HepG2 (cell line): ENCODE measurements around the gene CRLF3. TPM values are rescaled to one million over a fixed set of nuclear protein-coding genes. Genes with fewer than 3 reads are reported as not detected.
"Not testable (repeated sequence)": the region's sequence is repeated elsewhere in the genome, so short reads cannot be mapped to it uniquely, and the experiment has no call there.

ENCODE experiments used
- ATAC-seq: fragments of 200-7000 bp; cut with Tn5 transposase; 3 replicates; pipeline ENCODE4 v1.9.1; 2020; ENCODE audit warnings: mild to moderate bottlenecking, moderate library complexity
- BruUV-seq: library from RNA; stranded (reverse); fragments of 400-500 nt; replicated peaks from 2 replicates; lab custom pipeline; 2021; lab: Mats Ljungman, UMichigan
- CTCF ChIA-PET: fragments of 300-600 bp; formaldehyde crosslinking; extraction: SDS; loops from one replicate; lab custom pipeline; 2021; ENCODE audit warnings: low total read pairs, inconsistent platforms, low intra/inter-chr PET ratio; lab: Yijun Ruan, JAX
- POLR2A ChIA-PET: fragments of 350-600 bp; sonication (Branson Sonifier 250); formaldehyde crosslinking; loops from one replicate; lab custom pipeline; 2020; ENCODE audit warnings: antibody characterized with exemption, inconsistent platforms; lab: Yijun Ruan, JAX
- DNase-seq: peaks from one replicate; pipeline ENCODE4 v3.0.0-alpha.2; 2015; ENCODE audit warnings: low spot score
- FAIRE-seq: peaks from 3 replicates; lab custom pipeline; 2011; peaks lifted over from hg19 to GRCh38; lab: Jason Lieb, UNC
- H2AFZ ChIP-seq: one replicate; pipeline ENCODE4 v1.6.1; 2011; ENCODE audit warnings: low read length, inconsistent platforms
- H3K27ac ChIP-seq: fragments of 300-600 bp; 3 replicates; pipeline ENCODE4 v1.8.0; 2011; ENCODE audit warnings: mixed run types, mild to moderate bottlenecking, mixed read lengths, low read length, inconsistent platforms; ENCODE audit not compliant: insufficient read depth; ENCODE audit errors: extremely low read length
- H3K27me3 ChIP-seq, 2 experiments: fragments of 200-600 bp in 1 of 2; 2 replicates in 1 of 2; 3 replicates in 1 of 2; pipeline versions ENCODE4 v1.6.0 to v1.8.0; 2011; ENCODE audit warnings: low read length in 2 of 2, mild to moderate bottlenecking in 2 of 2, moderate library complexity in 2 of 2, inconsistent platforms in 1 of 2; ENCODE audit not compliant: insufficient read depth in 2 of 2, control insufficient read depth in 1 of 2
- H3K36me3 ChIP-seq, 2 experiments: fragments of 200-600 bp in 1 of 2; replicated peaks in 1 of 2; 2 replicates in 1 of 2; 3 replicates in 1 of 2; pipeline versions ENCODE4 v1.5.1 to v1.8.0; 2011; ENCODE audit warnings: low read length in 2 of 2, inconsistent platforms in 1 of 2; ENCODE audit not compliant: insufficient read depth in 2 of 2, control insufficient read depth in 1 of 2
- H3K4me1 ChIP-seq: 2 replicates; pipeline ENCODE4 v1.5.1; 2012; ENCODE audit warnings: low read length, inconsistent platforms; ENCODE audit not compliant: insufficient read depth
- H3K4me2 ChIP-seq: 2 replicates; pipeline ENCODE4 v1.6.0; 2011; ENCODE audit warnings: low read depth, low read length, inconsistent platforms
- H3K4me3 ChIP-seq, 3 experiments: fragments of 200-600 bp in 1 of 3; sonication (generic), shearing (Covaris generic) in 1 of 3; replicated peaks in 1 of 3; 2 replicates each; pipeline ENCODE4 v1.5.1; 2011 to 2016; ENCODE audit warnings: low read length in 3 of 3, inconsistent platforms in 2 of 3, low read depth in 2 of 3, mild to moderate bottlenecking in 2 of 3, control low read depth in 1 of 3, mixed read lengths in 1 of 3; ENCODE audit not compliant: insufficient read depth in 1 of 3
- H3K79me2 ChIP-seq: one replicate; pipeline ENCODE4 v1.6.1; 2011; ENCODE audit warnings: low read length, inconsistent platforms; ENCODE audit not compliant: insufficient read depth
- H3K9ac ChIP-seq: 2 replicates; pipeline ENCODE4 v1.6.0; 2011; ENCODE audit warnings: mild to moderate bottlenecking, low read depth, low read length, inconsistent platforms; ENCODE audit not compliant: insufficient read depth
- H3K9me3 ChIP-seq: 2 replicates; pipeline ENCODE4 v1.5.1; 2012; ENCODE audit warnings: mild to moderate bottlenecking, low read length
- H4K20me1 ChIP-seq: 2 replicates; pipeline ENCODE4 v1.6.0; 2011; ENCODE audit warnings: inconsistent platforms, mild to moderate bottlenecking, low read length, moderate library complexity; ENCODE audit not compliant: insufficient read depth
- WGBS: methylation state at CpG from one replicate; pipeline ENCODE4 v1.1.6; 2017; ENCODE audit warnings: low lambda C conversion rate; 5-methylcytosine and 5-hydroxymethylcytosine counted together
- in situ Hi-C: cut with HindIII; loops from 2 replicates; pipeline ENCODE4 v1.10.0; 2017; ENCODE audit warnings: low pct_unique_long_range_greater_than_20kb; ENCODE audit not compliant: extremely low pct_ligation_motif_present
- intact Hi-C: fragments of 100-400 bp; cut with micrococcal nuclease; formaldehyde crosslinking; loops from one replicate; pipeline ENCODE4 v1.10.0; 2022; ENCODE audit not compliant: unreplicated experiment
- polyA plus RNA-seq, 8 experiments: library from polyadenylated mRNA; depleted of rRNA in 3 of 8; stranded (reverse) in 7 of 8; unstranded in 1 of 8; fragments of >200 nt; fragmentation: Illumina TruSeq in 4 of 8; extraction: Trizol in 4 of 8; gene quantifications; 2 replicates each; pipeline versions ENCODE4 v1.2.1 to v1.2.3, GENCODE V29; 2011 to 2016; ENCODE audit warnings: low read depth in 4 of 8, missing spikeins in 1 of 8, mixed read lengths in 1 of 8; ENCODE audit not compliant: insufficient read depth in 1 of 8
- small RNA-seq, 3 experiments: library from RNA; depleted of rRNA; stranded (forward); fragments of <200 nt; gene quantifications; one replicate each; pipeline ENCODE3, GENCODE V24; 2012; ENCODE audit warnings: low read depth in 2 of 3, low replicate concordance in 1 of 3; ENCODE audit not compliant: insufficient read length in 3 of 3, insufficient read depth in 2 of 3
- total RNA-seq, 5 experiments: library from RNA; depleted of rRNA; stranded (reverse); fragments of >200 nt; fragmentation: Illumina TruSeq; extraction: Trizol; gene quantifications; 2 replicates each; pipeline ENCODE4 v1.2.3, GENCODE V29; 2016; ENCODE audit warnings: low read depth in 1 of 5

The CRLF3 gene
- total and polyA plus RNA-seq, 2 of the 13 experiments (the other 11 are each of a cell fraction or from before 2014, with no cell fraction given) = 6.4 to 9.1 TPM

- POLR2A ChIA-PET, DNase-seq, CTCF ChIA-PET, FAIRE-seq, H3K9me3 ChIP-seq, H3K27me3 ChIP-seq, H3K4me3 ChIP-seq, H3K4me2 ChIP-seq, ATAC-seq, H3K36me3 ChIP-seq, H3K9ac ChIP-seq, H3K27ac ChIP-seq, BruUV-seq, intact Hi-C loops, H2AFZ ChIP-seq, in situ Hi-C loops: not testable (repeated sequence)
- Histone ChIP-seq H3K79me2 (peaks cover 52% of the 10 kb centered on the region), H3K4me1 (peaks cover 25% of the 10 kb centered on the region), H4K20me1 (peaks cover 16% of the 10 kb centered on the region)
- WGBS = 90% methylated on average over 5 of the region's 5 CpGs
These were observed 88.8 kb downstream of the CRLF3 start for GRCh38 chr17:30735644-30736043.

GRCh38 chr17:30735206-30735605 lies 89.3 kb downstream of the CRLF3 start:
- CTCF ChIA-PET, BruUV-seq, H3K27me3 ChIP-seq, H3K27ac ChIP-seq, in situ Hi-C loops, H3K9me3 ChIP-seq, H2AFZ ChIP-seq, intact Hi-C loops, FAIRE-seq, H3K36me3 ChIP-seq, H3K9ac ChIP-seq, H3K4me3 ChIP-seq, DNase-seq, H3K4me2 ChIP-seq, POLR2A ChIA-PET, ATAC-seq: not testable (repeated sequence)
- H3K79me2 ChIP-seq = peaks cover 49% of the 10 kb centered on the region
- WGBS = 95% methylated on average over 9 of the region's 9 CpGs
- H3K4me1 ChIP-seq = peaks cover 25% of the 10 kb centered on the region
- peaks cover 16% of the 10 kb centered on the region for H4K20me1 ChIP-seq

GRCh38 chr17:30734153-30734552 lies 90.3 kb downstream of the CRLF3 start:
- CTCF ChIA-PET, ATAC-seq, H2AFZ ChIP-seq, POLR2A ChIA-PET, H3K27ac ChIP-seq, BruUV-seq, H3K36me3 ChIP-seq, H3K27me3 ChIP-seq, in situ Hi-C loops, intact Hi-C loops, DNase-seq, FAIRE-seq, H3K9me3 ChIP-seq, H3K9ac ChIP-seq, H3K4me3 ChIP-seq: not testable (repeated sequence)
- 88% methylated on average over 14 of the region's 14 CpGs for WGBS
- Histone ChIP-seq H3K79me2 (peaks cover 48% of the 10 kb centered on the region), H4K20me1 (peaks cover 16% of the 10 kb centered on the region), H3K4me1 (peaks cover 34% of the 10 kb centered on the region), H3K4me2 (peak overlapping the region; percentile 45; the same call in 1 of the 2 replicates)

Small RNA genes within 50 kb of the gene (small RNA-seq; reads per million reads assigned to genes)
- gene RNU6-298P = 0 reads per million in 3 experiments

Other genes starting within 250 kb of the CRLF3 start
- 10.7 and 18.1 TPM in 2 replicates for gene ATAD5, start 7.3 kb upstream of the CRLF3 start, total RNA-seq (2016; rRNA removed; fragmentation: Illumina TruSeq; extraction: Trizol)
- 1.1 and 1.8 TPM in 2 replicates for gene ATAD5, start 7.3 kb upstream of the CRLF3 start, polyA plus RNA-seq (2011; rRNA removed)
- 20.0 and 32.3 TPM in 2 replicates for gene TEFM, start 81.5 kb upstream of the CRLF3 start, total RNA-seq (2016; rRNA removed; fragmentation: Illumina TruSeq; extraction: Trizol)
- 5.4 and 7.0 TPM in 2 replicates for gene TEFM, start 81.5 kb upstream of the CRLF3 start, polyA plus RNA-seq (2011; rRNA removed)
- 0.51 and 0.73 TPM in 2 replicates for gene ADAP2, start 97.3 kb upstream of the CRLF3 start, total RNA-seq (2016; rRNA removed; fragmentation: Illumina TruSeq; extraction: Trizol)
- gene ADAP2, start 97.3 kb upstream of the CRLF3 start, polyA plus RNA-seq (2011; rRNA removed) = 0.39 and 0.70 TPM in 2 replicates
- gene RNF135, start 146.3 kb upstream of the CRLF3 start, total RNA-seq (2016; rRNA removed; fragmentation: Illumina TruSeq; extraction: Trizol) = not detected in 2 replicates
- gene RNF135, start 146.3 kb upstream of the CRLF3 start, polyA plus RNA-seq (2011; rRNA removed) = not detected in 2 replicates